PC-9 (cell line): Measurements from ENCODE around the gene LRP1.

Experiments used
- EZH2 ChIP-seq: fragments of 200-600 bp; sonication (generic); IDR thresholded peaks from 2 replicates; pipeline ENCODE4 v1.8.0; 2017; ENCODE audit warnings: antibody characterized with exemption, low read depth
- TF ChIP-seq, protein P1 (sequence below): fragments of 200-600 bp; sonication (generic); conservative IDR thresholded peaks from 2 replicates; pipeline ENCODE4 v1.6.1; 2017; ENCODE audit warnings: mixed run types, antibody characterized with exemption, mild to moderate bottlenecking, moderate library complexity

DNA sequence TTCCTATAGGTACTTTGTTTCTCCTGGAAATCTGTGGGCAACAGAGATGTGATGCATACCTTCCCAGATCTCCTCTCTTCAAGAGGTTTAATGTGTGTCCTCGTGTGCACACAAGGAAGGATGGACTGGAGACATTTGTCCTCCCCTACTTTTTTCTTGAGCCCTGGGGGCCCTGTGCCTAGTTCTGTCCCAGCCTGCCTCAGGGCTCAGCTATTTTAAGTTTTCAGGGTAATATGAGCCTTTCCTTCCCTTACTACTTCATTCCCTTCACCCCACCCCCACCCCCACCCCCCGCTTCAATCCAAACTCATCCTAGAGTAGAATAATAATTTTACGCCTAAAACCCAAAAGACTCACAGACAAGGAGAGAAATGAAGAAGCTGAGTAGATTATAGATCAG is 122.3 kb downstream of the LRP1 start:
- no peak for TF ChIP-seq EZH2
- TF ChIP-seq, protein P1, sequence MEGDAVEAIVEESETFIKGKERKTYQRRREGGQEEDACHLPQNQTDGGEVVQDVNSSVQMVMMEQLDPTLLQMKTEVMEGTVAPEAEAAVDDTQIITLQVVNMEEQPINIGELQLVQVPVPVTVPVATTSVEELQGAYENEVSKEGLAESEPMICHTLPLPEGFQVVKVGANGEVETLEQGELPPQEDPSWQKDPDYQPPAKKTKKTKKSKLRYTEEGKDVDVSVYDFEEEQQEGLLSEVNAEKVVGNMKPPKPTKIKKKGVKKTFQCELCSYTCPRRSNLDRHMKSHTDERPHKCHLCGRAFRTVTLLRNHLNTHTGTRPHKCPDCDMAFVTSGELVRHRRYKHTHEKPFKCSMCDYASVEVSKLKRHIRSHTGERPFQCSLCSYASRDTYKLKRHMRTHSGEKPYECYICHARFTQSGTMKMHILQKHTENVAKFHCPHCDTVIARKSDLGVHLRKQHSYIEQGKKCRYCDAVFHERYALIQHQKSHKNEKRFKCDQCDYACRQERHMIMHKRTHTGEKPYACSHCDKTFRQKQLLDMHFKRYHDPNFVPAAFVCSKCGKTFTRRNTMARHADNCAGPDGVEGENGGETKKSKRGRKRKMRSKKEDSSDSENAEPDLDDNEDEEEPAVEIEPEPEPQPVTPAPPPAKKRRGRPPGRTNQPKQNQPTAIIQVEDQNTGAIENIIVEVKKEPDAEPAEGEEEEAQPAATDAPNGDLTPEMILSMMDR = no peak
